Pancreas (tissue), 10 donors: ENCODE results near the gene RPS6KA5. TPM values are rescaled to one million over a fixed set of nuclear protein-coding genes. Genes with fewer than 3 reads are reported as not detected.

Experiments
- ATAC-seq, 4 donors: fragments of 200-7000 bp; cut with Tn5 transposase; one replicate each; pipeline versions ENCODE4 v1.8.0 to v1.9.1; 2020; ENCODE audit warnings: mild to moderate bottlenecking in 4 of 4, moderate library complexity in 4 of 4
- DNase-seq, 6 donors: peaks; one replicate each; pipeline ENCODE4 v3.0.0-alpha.2; 2020
- FAIRE-seq: peaks from 2 replicates; lab custom pipeline; 2012; peaks lifted over from hg19 to GRCh38; lab: Jason Lieb, UNC
- H3K27ac ChIP-seq, 4 donors: fragments of 200-600 bp; sonication (generic); 1 replicate in 3 of 4; 2 replicates in 1 of 4; pipeline versions ENCODE4 v1.5.0 to v1.8.0; 2020
- H3K27me3 ChIP-seq, 4 donors: fragments of 200-600 bp; one replicate each; pipeline ENCODE4 v1.8.0; 2021
- H3K36me3 ChIP-seq, 3 donors: fragments of 200-600 bp; sonication (generic) in 1 of 3; one replicate each; pipeline versions ENCODE4 v1.5.0 to v1.8.0; 2020 to 2021
- H3K4me1 ChIP-seq, 3 donors: fragments of 200-600 bp; one replicate each; pipeline ENCODE4 v1.8.0; 2021
- H3K4me3 ChIP-seq, 4 donors: fragments of 200-600 bp; sonication (generic) in 2 of 4; one replicate each; pipeline versions ENCODE4 v1.5.0 to v1.8.0; 2020 to 2021
- H3K9me3 ChIP-seq, 4 donors: fragments of 200-600 bp; one replicate each; pipeline ENCODE4 v1.8.0; 2021
- WGBS, 2 donors: extraction: QIAGEN DNeasy Blood & Tissue Kit; methylation state at CpG; one replicate each; pipeline ENCODE4 v1.1.7; 2013; 5-methylcytosine and 5-hydroxymethylcytosine counted together
- intact Hi-C, 3 donors: fragments of 100-400 bp; cut with DNase I; formaldehyde crosslinking; loops; one replicate each; pipeline versions ENCODE4 v1.11.1 to v1.14.2; 2022
- polyA plus RNA-seq, 2 donors: library from polyadenylated mRNA; stranded (reverse); fragments of 200-250 nt; gene quantifications; one replicate each; pipeline ENCODE4 v1.2.3, GENCODE V29; 2013
- total RNA-seq, 6 donors: library from RNA; stranded (reverse); fragmentation: NEBNext Ultra II Directional in 4 of 6; extraction: Animal tissue kit (Norgen Biotek cat#: 25700) in 4 of 6; gene quantifications; one replicate each; pipeline versions ENCODE4 v1.2.1 to v1.2.4, GENCODE V29; 2021 to 2023
- TF ChIP-seq, protein P1 (sequence below), 4 donors: fragments of 200-600 bp; sonication (generic) in 3 of 4; IDR thresholded peaks; one replicate each; pipeline versions ENCODE4 v1.5.0 to v1.8.0; 2021; ENCODE audit warnings: antibody characterized with exemption in 4 of 4
- donor health status: healthy with polysubstance abuse.
- donor health status: DM: no; HTN: no; CAD: no; lungs with moderate emphysema.
- donor health status: DM: no; HTN: no; CAD: no.
- donor health status: control.
- donor health status: control.
- donor health status: Bipolar disorder and iron deficiency.
- donor health status: DM: yes; HTN: yes; CAD: no.
- donor health status: DM: no; HTN: no; CAD: no.
- donor health status: DM: no; HTN: no; CAD: no.
- donor health status: DM: yes; HTN: yes; CAD: no.

The RPS6KA5 gene
- total and polyA plus RNA-seq, 8 donors, result 0.95 to 3.5 (median 2.8) TPM

DNA sequence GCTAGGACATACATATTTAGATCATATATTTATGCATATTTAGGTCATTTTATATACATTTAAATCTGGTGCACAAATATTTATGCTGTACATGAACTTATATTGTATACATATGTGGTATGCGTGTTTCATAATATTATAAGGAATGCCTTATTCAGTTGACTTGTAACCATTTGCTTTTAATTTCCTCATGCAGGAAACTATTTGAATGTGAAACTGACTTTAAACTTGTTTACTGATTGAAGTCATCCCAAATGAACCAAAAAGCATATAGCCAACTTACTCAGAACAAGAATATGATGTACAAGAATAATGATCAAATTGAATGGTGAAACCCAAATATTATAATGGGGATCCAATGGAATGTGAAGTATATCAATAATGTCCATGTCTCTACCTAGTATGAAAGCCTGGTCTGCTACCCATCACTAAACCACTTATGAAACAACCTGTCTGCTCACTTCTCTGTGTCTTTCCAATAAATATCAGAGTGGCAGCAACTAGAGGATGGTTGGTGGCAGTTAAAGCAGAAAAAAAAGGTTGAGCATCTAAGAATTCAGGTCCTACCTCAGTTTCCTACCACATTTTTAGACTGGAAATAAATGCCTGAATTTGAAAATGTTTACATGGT is 38.3 kb downstream of the RPS6KA5 start:
- Histone ChIP-seq H3K27me3 (no peaks in the 10 kb centered on the region), H3K4me3 (peak overlapping the region in 1 of 4 donors; percentile 0), H3K9me3 (no peaks in the 10 kb centered on the region), H3K36me3 (no peaks in the 10 kb centered on the region), H3K4me1 (no peaks in the 10 kb centered on the region), H3K27ac (peak overlapping the region in 2 of 4 donors; percentile 29 to 48)
- no peak for FAIRE-seq
- intact Hi-C loops, result no loop called here
- WGBS, 2 donors, result 95 to 96% methylated on average over 1 of the region's 1 CpG
- no peak for ATAC-seq
- TF ChIP-seq, protein P1, sequence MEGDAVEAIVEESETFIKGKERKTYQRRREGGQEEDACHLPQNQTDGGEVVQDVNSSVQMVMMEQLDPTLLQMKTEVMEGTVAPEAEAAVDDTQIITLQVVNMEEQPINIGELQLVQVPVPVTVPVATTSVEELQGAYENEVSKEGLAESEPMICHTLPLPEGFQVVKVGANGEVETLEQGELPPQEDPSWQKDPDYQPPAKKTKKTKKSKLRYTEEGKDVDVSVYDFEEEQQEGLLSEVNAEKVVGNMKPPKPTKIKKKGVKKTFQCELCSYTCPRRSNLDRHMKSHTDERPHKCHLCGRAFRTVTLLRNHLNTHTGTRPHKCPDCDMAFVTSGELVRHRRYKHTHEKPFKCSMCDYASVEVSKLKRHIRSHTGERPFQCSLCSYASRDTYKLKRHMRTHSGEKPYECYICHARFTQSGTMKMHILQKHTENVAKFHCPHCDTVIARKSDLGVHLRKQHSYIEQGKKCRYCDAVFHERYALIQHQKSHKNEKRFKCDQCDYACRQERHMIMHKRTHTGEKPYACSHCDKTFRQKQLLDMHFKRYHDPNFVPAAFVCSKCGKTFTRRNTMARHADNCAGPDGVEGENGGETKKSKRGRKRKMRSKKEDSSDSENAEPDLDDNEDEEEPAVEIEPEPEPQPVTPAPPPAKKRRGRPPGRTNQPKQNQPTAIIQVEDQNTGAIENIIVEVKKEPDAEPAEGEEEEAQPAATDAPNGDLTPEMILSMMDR (IDR thresholded peaks at IDR 0.05), result no peak
- no peak for DNase-seq

DNA sequence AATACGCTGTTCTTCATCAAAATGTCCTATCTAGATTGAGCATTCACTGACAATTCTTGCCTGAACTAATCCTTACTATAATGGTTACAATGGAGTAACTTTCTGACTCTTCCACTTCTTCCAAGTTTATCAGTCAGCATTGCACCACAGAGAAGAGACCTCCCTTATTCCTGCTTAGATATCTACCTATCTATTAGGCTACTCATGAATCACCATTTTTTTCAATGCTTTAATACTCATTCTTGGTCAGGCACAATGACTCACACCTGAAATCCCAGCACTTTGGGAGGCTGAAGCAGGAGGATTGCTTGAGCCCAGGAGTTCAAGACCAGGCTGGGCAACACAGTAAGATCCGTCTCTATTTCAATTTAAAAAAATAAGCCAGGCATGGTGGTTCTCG is 39.3 kb downstream of the RPS6KA5 start:
- TF ChIP-seq, protein P1 (IDR thresholded peaks at IDR 0.05), result no peak
- Histone ChIP-seq H3K4me1 (no peaks in the 10 kb centered on the region), H3K4me3 (no peak overlapping the region), H3K9me3 (no peaks in the 10 kb centered on the region), H3K27ac (no peak overlapping the region), H3K36me3 (no peaks in the 10 kb centered on the region), H3K27me3 (no peaks in the 10 kb centered on the region)
- ATAC-seq, result no peak
- no peak for DNase-seq
- intact Hi-C loops, result no loop called here
- WGBS, 2 donors, result 90 to 95% methylated on average over 3 of the region's 3 CpGs
- no peak for FAIRE-seq

DNA sequence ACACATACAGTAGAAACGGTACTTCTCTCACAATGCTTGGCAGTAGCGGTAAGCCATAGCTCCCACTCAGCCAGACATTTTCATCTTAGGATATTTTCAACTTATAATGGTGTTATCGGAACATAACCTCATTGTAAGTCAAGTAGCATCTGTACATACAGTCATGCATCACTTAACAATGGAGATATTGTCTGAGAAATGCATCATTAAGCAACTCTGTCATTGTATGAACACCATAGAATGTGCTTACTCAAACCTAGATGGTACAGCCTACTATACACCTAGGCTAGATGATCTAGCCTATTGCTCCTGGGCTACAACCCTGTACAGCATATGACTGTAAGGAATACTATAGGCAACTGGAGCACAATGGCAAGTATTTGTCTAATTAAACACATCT is 40.8 kb downstream of the RPS6KA5 start:
- TF ChIP-seq, protein P1 (IDR thresholded peaks at IDR 0.05), result no peak
- ATAC-seq (no peak), FAIRE-seq (no peak), DNase-seq (no peak)
- Histone ChIP-seq H3K27ac (no peak overlapping the region), H3K4me3 (no peak overlapping the region), H3K27me3 (no peaks in the 10 kb centered on the region), H3K36me3 (no peaks in the 10 kb centered on the region), H3K4me1 (peaks cover 0 to 3% (median 0%) of the 10 kb centered on the region in 3 donors), H3K9me3 (no peaks in the 10 kb centered on the region)
- 91 to 100% methylated on average over 3 of the region's 3 CpGs for WGBS, 2 donors
- intact Hi-C loops, result no loop called here

DNA sequence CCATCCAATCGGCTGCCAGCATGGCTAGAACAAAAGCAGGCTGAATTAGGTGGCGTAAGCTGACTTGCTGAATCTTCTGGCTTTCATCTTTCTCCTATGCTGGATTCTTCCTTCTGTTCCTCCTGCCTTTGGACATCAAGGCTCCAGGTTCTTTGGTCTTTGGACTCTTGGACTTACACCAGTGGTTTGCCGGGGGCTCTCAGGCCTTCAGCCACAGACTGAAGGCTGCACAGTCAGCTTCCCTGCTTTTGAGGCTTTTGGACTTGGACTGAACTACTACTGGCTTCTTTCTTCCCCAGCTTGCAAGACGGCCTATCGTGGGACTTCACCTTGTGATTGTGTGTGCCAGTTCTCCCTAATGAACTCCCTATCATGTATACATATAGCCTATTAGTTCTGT is 42.0 kb downstream of the RPS6KA5 start:
- H3K4me1 ChIP-seq, result peaks cover 0 to 3% (median 0%) of the 10 kb centered on the region in 3 donors
- 86 to 93% methylated on average over 5 of the region's 5 CpGs for WGBS, 2 donors
- intact Hi-C loops, result no loop called here
- no peak overlapping the region for H3K4me3 ChIP-seq
- H3K27ac ChIP-seq, result no peak overlapping the region
- ATAC-seq, result no peak
- DNase-seq, result no peak
- H3K36me3 ChIP-seq, result no peaks in the 10 kb centered on the region
- TF ChIP-seq, protein P1 (IDR thresholded peaks at IDR 0.05), result no peak
- H3K9me3 ChIP-seq, result no peaks in the 10 kb centered on the region
- no peak for FAIRE-seq
- no peaks in the 10 kb centered on the region for H3K27me3 ChIP-seq

DNA sequence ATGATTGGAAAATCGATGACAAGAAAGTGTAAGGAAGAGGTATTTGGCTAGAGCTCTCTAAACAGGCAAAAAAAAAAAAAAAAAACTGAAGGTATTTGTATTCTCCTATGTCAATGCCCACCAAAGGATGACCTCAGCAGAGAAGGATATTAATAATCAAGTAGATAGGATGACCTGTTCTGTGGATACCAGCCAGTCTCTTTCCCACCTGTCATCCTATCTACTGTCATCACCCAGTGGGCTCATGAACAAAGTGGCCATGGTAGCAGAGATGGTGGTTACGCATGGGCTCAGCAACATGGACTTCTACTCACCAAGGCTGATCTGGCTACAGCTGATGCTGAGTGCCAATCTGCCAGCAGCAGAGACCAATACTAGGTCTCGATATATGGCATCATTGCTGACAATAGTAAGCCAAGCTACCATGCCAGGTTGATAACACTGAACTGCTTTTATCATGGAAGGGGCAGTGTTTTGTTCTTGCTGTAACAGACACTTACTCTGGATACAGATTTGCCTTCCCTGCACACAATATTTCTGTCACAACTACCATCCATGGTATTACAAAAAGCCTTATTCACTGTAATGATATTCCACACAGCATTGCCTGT is 43.5 kb downstream of the RPS6KA5 start:
- intact Hi-C loops, result no loop called here
- DNase-seq, result no peak
- 97 to 98% methylated on average over 3 of the region's 3 CpGs for WGBS, 2 donors
- ATAC-seq, result no peak
- H3K36me3 ChIP-seq, result no peaks in the 10 kb centered on the region
- TF ChIP-seq, protein P1 (IDR thresholded peaks at IDR 0.05), result no peak
- H3K4me3 ChIP-seq, result no peak overlapping the region
- no peaks in the 10 kb centered on the region for H3K27me3 ChIP-seq
- no peaks in the 10 kb centered on the region for H3K9me3 ChIP-seq
- FAIRE-seq, result no peak
- no peak overlapping the region for H3K27ac ChIP-seq
- H3K4me1 ChIP-seq, result peaks cover 0 to 3% (median 0%) of the 10 kb centered on the region in 3 donors
